DOHH2 (cell line): ENCODE measurements around the gene SMC4.

Source experiments
- H3F3A ChIP-seq: fragments of 200-600 bp; sonication (generic), shearing (Covaris generic); 2 replicates; pipeline ENCODE4 v1.6.0; 2016; ENCODE audit warnings: antibody characterized with exemption, mild to moderate bottlenecking; ENCODE audit not compliant: control insufficient read depth, insufficient read depth
- H3K27ac ChIP-seq: fragments of 200-600 bp; sonication (generic); 2 replicates; pipeline ENCODE4 v1.5.1; 2014; ENCODE audit warnings: low read depth, mild to moderate bottlenecking, low read length, moderate library complexity
- H3K27me3 ChIP-seq: fragments of 200-600 bp; sonication (generic); 2 replicates; pipeline ENCODE4 v1.6.1; 2014; ENCODE audit warnings: mild to moderate bottlenecking, low read length, mixed read lengths; ENCODE audit not compliant: control insufficient read depth
- H3K36me3 ChIP-seq: fragments of 200-600 bp; sonication (generic); 2 replicates; pipeline ENCODE4 v1.6.1; 2014; ENCODE audit warnings: mild to moderate bottlenecking, low read length, moderate library complexity, mixed read lengths; ENCODE audit not compliant: control insufficient read depth
- H3K4me1 ChIP-seq: fragments of 200-600 bp; sonication (generic); 2 replicates; pipeline ENCODE4 v1.6.1; 2014; ENCODE audit warnings: mild to moderate bottlenecking, low read length, mixed read lengths; ENCODE audit not compliant: control insufficient read depth
- H3K4me2 ChIP-seq: fragments of 200-600 bp; sonication (generic); 2 replicates; pipeline ENCODE4 v1.6.0; 2014; ENCODE audit warnings: mild to moderate bottlenecking, low read length, moderate library complexity
- H3K4me3 ChIP-seq: fragments of 200-600 bp; sonication (generic); 2 replicates; pipeline ENCODE4 v1.5.1; 2014; ENCODE audit warnings: mild to moderate bottlenecking, low read length, mixed read lengths
- H3K79me2 ChIP-seq: fragments of 200-600 bp; sonication (generic); 2 replicates; pipeline ENCODE4 v1.6.1; 2014; ENCODE audit warnings: mild to moderate bottlenecking, low read length, mixed read lengths; ENCODE audit not compliant: control insufficient read depth
- H3K9me2 ChIP-seq: fragments of 200-600 bp; sonication (generic); replicated peaks from 2 replicates; pipeline ENCODE4 v1.6.1; 2014; ENCODE audit warnings: mild to moderate bottlenecking, low read length, mixed read lengths; ENCODE audit not compliant: control insufficient read depth
- H3K9me3 ChIP-seq: fragments of 200-600 bp; sonication (generic); 2 replicates; pipeline ENCODE4 v1.6.1; 2014; ENCODE audit warnings: antibody characterized with exemption, low read length, mixed read lengths; ENCODE audit not compliant: control insufficient read depth, insufficient read depth
- H4K20me1 ChIP-seq: fragments of 200-600 bp; sonication (generic); 2 replicates; pipeline ENCODE4 v1.6.0; 2014; ENCODE audit warnings: low read depth, mild to moderate bottlenecking, antibody characterized with exemption, low read length, moderate library complexity; ENCODE audit not compliant: control insufficient read depth, insufficient read depth
- EZH2phosphoT487 ChIP-seq: fragments of 200-600 bp; sonication (generic); IDR thresholded peaks from 2 replicates; pipeline ENCODE4 v1.6.1; 2017; ENCODE audit warnings: borderline replicate concordance, mild to moderate bottlenecking, antibody characterized with exemption, low read length, moderate library complexity, mixed read lengths
- TF ChIP-seq, protein P1 (sequence below): fragments of 200-600 bp; sonication (generic); IDR thresholded peaks from one replicate; pipeline ENCODE4 v1.5.1; 2014; ENCODE audit warnings: antibody characterized with exemption, mild to moderate bottlenecking, low read depth, low read length; ENCODE audit not compliant: poor library complexity, severe bottlenecking

The SMC4 gene

DNA sequence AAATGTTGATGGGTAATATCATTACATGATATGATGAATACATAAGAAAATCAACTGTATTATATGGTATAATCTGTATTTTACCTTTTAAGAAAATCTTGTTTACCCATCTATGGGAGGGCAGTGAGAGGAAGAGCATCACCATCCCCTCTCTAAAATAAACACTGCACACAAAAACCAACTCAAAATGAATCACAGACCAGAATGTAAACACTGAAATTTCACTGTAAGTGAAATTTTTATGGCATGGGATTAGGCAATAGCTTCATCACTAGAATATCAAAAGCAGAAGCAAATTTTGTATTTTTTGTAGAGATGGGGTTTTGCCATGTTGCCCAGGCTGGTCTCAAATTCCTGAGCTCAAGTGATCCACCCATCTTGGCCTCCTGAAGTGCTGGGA is 26.7 kb upstream of the SMC4 start:
- Histone ChIP-seq H3F3A (no peaks in the 10 kb centered on the region; the same call in 1 of the 2 replicates), H3K9me2 (no peaks in the 10 kb centered on the region), H3K4me1 (peaks cover 32% of the 10 kb centered on the region), H3K4me3 (no peak overlapping the region), H4K20me1 (no peaks in the 10 kb centered on the region), H3K4me2 (no peak overlapping the region), H3K36me3 (peaks cover 54% of the 10 kb centered on the region), H3K9me3 (no peaks in the 10 kb centered on the region), H3K27me3 (no peaks in the 10 kb centered on the region), H3K79me2 (no peaks in the 10 kb centered on the region), H3K27ac (no peak overlapping the region)
- TF ChIP-seq, protein P1, sequence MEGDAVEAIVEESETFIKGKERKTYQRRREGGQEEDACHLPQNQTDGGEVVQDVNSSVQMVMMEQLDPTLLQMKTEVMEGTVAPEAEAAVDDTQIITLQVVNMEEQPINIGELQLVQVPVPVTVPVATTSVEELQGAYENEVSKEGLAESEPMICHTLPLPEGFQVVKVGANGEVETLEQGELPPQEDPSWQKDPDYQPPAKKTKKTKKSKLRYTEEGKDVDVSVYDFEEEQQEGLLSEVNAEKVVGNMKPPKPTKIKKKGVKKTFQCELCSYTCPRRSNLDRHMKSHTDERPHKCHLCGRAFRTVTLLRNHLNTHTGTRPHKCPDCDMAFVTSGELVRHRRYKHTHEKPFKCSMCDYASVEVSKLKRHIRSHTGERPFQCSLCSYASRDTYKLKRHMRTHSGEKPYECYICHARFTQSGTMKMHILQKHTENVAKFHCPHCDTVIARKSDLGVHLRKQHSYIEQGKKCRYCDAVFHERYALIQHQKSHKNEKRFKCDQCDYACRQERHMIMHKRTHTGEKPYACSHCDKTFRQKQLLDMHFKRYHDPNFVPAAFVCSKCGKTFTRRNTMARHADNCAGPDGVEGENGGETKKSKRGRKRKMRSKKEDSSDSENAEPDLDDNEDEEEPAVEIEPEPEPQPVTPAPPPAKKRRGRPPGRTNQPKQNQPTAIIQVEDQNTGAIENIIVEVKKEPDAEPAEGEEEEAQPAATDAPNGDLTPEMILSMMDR = no peak
- no peak for TF ChIP-seq EZH2phosphoT487

DNA sequence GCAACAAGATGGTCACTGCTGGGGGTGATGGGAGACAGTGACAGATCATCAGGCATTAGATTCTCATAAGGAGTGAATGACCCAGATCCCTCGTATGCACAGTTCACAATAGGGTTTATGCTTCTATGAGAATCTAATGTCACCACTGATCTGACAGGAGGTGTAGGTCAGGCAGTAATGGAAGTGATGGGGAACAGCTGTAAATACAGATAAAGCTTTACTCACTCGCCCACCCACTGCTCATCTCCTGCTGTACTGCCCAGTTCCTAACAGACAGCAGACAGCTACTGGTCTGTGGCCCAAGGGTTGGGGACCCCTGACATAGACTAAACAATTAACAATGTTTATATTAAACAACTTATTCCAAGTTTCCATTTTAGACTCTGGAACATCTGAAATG is 25.8 kb upstream of the SMC4 start:
- Histone ChIP-seq H3K27me3 (no peaks in the 10 kb centered on the region), H3K4me1 (peaks cover 24% of the 10 kb centered on the region), H3K9me3 (no peaks in the 10 kb centered on the region)

DNA sequence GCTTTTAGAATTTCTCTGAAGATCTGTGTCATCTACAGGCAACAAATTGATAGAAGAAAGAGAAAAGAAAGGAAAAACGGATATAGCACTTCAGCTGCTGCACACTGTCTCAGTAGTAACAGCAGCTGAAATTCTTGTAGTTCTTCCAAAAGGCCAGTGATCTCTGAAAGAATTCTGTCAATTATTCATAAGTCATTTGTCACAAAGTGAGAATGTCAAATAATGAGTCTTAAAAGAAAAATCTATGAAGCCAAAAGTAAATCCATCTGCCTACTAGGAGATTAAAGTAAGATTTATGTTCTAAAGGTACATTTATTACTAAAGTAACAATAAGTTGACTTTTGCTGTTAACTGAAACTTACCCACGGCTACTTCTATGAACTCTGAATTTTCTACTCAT is 25.0 kb upstream of the SMC4 start:
- Histone ChIP-seq H3K9me2 (no peaks in the 10 kb centered on the region), H3K4me2 (no peak overlapping the region), H4K20me1 (no peaks in the 10 kb centered on the region), H3K4me1 (peaks cover 16% of the 10 kb centered on the region), H3K79me2 (no peaks in the 10 kb centered on the region), H3K27me3 (no peaks in the 10 kb centered on the region), H3F3A (no peaks in the 10 kb centered on the region; the same call in 1 of the 2 replicates), H3K9me3 (no peaks in the 10 kb centered on the region), H3K4me3 (no peak overlapping the region), H3K36me3 (peaks cover 49% of the 10 kb centered on the region), H3K27ac (no peak overlapping the region)
- no peak for TF ChIP-seq EZH2phosphoT487
- TF ChIP-seq, protein P1 = no peak

More for the DNA sequence above, 25.8 kb upstream of the SMC4 start:
- Histone ChIP-seq H3F3A (no peaks in the 10 kb centered on the region; the same call in 1 of the 2 replicates), H3K9me2 (no peaks in the 10 kb centered on the region), H3K36me3 (peaks cover 49% of the 10 kb centered on the region), H3K79me2 (no peaks in the 10 kb centered on the region), H3K27ac (no peak overlapping the region), H3K4me2 (no peak overlapping the region), H4K20me1 (no peaks in the 10 kb centered on the region), H3K4me3 (no peak overlapping the region)
- no peak for TF ChIP-seq EZH2phosphoT487
- TF ChIP-seq, protein P1 = no peak
